Activated B cell treated with CpG ODN at 0.5 μM for 24 hours (primary cell): Measurements from ENCODE around the gene PIGN. TPM values are rescaled to one million over a fixed set of nuclear protein-coding genes. Genes with fewer than 3 reads are reported as not detected.

ENCODE experiments used
- ATAC-seq: fragments of 200-7000 bp; cut with Tn5 transposase; one replicate; pipeline ENCODE4 v1.10.0; 2021; ENCODE audit warnings: low read depth, mild to moderate bottlenecking, moderate library complexity
- CTCF ChIA-PET: fragments of 350-600 bp; sonication (Branson Sonifier 250); formaldehyde crosslinking; loops from one replicate; lab custom pipeline; 2021; ENCODE audit warnings: antibody characterized with exemption; lab: Charles Lee
- POLR2A ChIA-PET: fragments of 350-600 bp; sonication (Branson Sonifier 250); formaldehyde crosslinking; loops from one replicate; lab custom pipeline; 2021; ENCODE audit warnings: antibody characterized with exemption; lab: Charles Lee
- DNase-seq: peaks from one replicate; pipeline ENCODE4 v3.0.0; 2022
- H3K27ac Mint-ChIP-seq: one replicate; pipeline ENCODE4 v1.8.0; 2020; ENCODE audit warnings: mixed read lengths
- H3K27me3 Mint-ChIP-seq: one replicate; pipeline ENCODE4 v1.8.0; 2021; ENCODE audit warnings: mixed read lengths
- H3K36me3 Mint-ChIP-seq: one replicate; pipeline ENCODE4 v1.8.0; 2021; ENCODE audit warnings: low read depth, mixed read lengths
- H3K4me1 Mint-ChIP-seq: one replicate; pipeline ENCODE4 v1.8.0; 2021; ENCODE audit warnings: mixed read lengths
- H3K4me3 Mint-ChIP-seq: one replicate; pipeline ENCODE4 v1.8.0; 2020; ENCODE audit warnings: mild to moderate bottlenecking, mixed read lengths
- H3K9me3 Mint-ChIP-seq: one replicate; pipeline ENCODE4 v1.8.0; 2020; ENCODE audit warnings: mixed read lengths
- intact Hi-C: fragments of 100-400 bp; cut with micrococcal nuclease; formaldehyde crosslinking; loops from one replicate; pipeline ENCODE4 v1.15.1; 2024
- total RNA-seq: library from RNA; stranded (reverse); gene quantifications from 2 replicates; pipeline ENCODE4 v1.2.3, GENCODE V29; 2022
- TF ChIP-seq, protein P1 (sequence below): fragments of 200-600 bp; IDR thresholded peaks from one replicate; pipeline ENCODE4 v1.8.0; 2022; ENCODE audit warnings: antibody characterized with exemption, mild to moderate bottlenecking

Gene PIGN
- total RNA-seq, 1 donor from 2014 or later: 29.4 TPM

DNA sequence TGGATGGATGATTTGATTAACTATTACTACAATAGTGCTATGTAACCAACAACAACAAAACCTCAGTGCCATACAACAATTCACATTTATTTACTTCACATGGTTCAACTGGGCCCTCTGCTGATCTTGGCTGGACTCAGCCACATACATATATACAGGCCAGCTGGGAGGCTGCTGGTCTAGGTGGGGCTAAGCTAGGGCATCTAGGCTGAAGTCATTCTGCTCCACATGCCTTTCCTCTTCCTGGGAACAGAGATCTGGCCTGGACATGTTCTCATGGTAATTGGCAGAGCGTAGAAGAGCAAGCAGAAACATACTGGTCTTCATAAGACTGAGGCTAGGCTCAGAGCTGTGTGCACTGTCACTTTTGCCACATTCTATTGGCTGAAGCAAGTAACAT, 191.2 kb downstream of the PIGN start:
- Mint-ChIP-seq H3K4me1 (no peaks in the 10 kb centered on the region), H3K27ac (no peak overlapping the region), H3K4me3 (no peak overlapping the region), H3K9me3 (peaks cover 5% of the 10 kb centered on the region), H3K27me3 (peaks cover 5% of the 10 kb centered on the region), H3K36me3 (no peaks in the 10 kb centered on the region)
- no peak for DNase-seq
- POLR2A ChIA-PET: no interaction called here
- CTCF ChIA-PET: no interaction called here
- intact Hi-C loops: no loop called here
- ATAC-seq: no peak
- TF ChIP-seq, protein P1, sequence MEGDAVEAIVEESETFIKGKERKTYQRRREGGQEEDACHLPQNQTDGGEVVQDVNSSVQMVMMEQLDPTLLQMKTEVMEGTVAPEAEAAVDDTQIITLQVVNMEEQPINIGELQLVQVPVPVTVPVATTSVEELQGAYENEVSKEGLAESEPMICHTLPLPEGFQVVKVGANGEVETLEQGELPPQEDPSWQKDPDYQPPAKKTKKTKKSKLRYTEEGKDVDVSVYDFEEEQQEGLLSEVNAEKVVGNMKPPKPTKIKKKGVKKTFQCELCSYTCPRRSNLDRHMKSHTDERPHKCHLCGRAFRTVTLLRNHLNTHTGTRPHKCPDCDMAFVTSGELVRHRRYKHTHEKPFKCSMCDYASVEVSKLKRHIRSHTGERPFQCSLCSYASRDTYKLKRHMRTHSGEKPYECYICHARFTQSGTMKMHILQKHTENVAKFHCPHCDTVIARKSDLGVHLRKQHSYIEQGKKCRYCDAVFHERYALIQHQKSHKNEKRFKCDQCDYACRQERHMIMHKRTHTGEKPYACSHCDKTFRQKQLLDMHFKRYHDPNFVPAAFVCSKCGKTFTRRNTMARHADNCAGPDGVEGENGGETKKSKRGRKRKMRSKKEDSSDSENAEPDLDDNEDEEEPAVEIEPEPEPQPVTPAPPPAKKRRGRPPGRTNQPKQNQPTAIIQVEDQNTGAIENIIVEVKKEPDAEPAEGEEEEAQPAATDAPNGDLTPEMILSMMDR: no peak

DNA sequence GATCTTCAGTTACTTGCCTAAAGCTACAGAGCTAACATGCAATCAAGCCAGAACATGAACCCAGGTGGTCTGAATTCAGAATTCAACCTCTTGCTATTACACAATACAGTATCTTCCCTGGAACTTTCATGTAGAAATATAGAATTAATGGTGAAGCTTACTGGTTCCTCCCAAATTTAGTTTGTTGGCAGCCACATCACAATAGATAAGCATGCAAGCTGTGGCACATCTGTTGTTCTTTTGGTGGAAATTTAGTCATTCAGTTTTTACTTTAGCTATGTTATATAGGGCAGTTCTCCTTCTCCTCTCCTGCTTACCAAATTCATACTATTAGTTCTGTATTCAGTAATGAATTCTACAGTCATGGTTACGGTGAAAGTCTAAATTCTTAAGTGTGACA, 193.0 kb downstream of the PIGN start:
- Mint-ChIP-seq H3K4me1 (no peaks in the 10 kb centered on the region), H3K9me3 (no peaks in the 10 kb centered on the region), H3K36me3 (no peaks in the 10 kb centered on the region), H3K4me3 (no peak overlapping the region), H3K27ac (no peak overlapping the region), H3K27me3 (peaks cover 6% of the 10 kb centered on the region)
- ChIA-PET POLR2A (no interaction called here), CTCF (no interaction called here)
- ATAC-seq: no peak
- intact Hi-C loops: no loop called here
- DNase-seq: no peak
- TF ChIP-seq, protein P1: no peak

DNA sequence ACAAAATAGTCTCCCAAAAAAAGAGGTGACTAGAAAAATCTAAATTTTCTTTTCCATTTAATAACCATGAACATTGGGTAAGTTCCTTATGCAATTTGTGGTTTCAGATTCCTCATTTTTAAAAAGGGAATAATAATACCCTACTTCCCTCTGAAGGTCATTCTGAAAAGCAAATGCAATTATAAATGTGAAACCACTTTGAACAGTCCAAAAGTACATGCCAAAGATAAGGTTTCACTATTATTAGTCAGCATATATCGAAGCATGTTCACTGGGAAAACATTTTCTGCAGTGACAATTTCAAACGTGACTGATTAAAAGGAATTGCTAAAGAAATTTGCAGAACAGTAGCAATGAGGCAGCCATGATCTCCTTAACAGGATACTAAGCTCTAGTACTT, 193.9 kb downstream of the PIGN start:
- Mint-ChIP-seq H3K4me1 (no peaks in the 10 kb centered on the region), H3K4me3 (no peak overlapping the region), H3K9me3 (no peaks in the 10 kb centered on the region), H3K36me3 (no peaks in the 10 kb centered on the region), H3K27ac (no peak overlapping the region), H3K27me3 (peaks cover 11% of the 10 kb centered on the region)
- intact Hi-C loops: no loop called here
- ChIA-PET POLR2A (no interaction called here), CTCF (no interaction called here)
- no peak for ATAC-seq
- TF ChIP-seq, protein P1: no peak
- no peak for DNase-seq

DNA sequence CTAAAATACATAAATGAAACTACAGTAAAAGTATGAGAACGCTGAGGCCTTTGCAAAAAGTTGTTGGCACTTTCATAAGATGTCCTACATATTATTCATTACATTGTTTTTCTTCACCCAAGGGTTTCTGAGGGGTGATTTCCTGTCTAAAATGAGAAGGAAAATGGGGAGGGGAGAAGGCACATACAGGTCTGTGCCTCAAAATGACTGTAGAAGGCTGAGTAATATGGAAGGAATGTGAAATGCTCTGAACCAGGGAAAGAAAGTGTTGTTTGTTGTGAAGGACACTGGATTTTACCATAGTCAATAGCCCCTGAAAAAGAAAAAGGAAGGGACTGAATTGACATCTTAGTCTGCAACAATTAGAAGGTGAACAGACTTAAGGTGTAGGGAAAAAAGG, 194.6 kb downstream of the PIGN start:
- intact Hi-C loops: no loop called here
- Mint-ChIP-seq H3K4me1 (no peaks in the 10 kb centered on the region), H3K4me3 (no peak overlapping the region), H3K9me3 (no peaks in the 10 kb centered on the region), H3K27me3 (peaks cover 11% of the 10 kb centered on the region), H3K27ac (no peak overlapping the region), H3K36me3 (no peaks in the 10 kb centered on the region)
- TF ChIP-seq, protein P1: no peak
- DNase-seq (no peak), ATAC-seq (no peak)
- CTCF ChIA-PET: no interaction called here
- POLR2A ChIA-PET: no interaction called here

DNA sequence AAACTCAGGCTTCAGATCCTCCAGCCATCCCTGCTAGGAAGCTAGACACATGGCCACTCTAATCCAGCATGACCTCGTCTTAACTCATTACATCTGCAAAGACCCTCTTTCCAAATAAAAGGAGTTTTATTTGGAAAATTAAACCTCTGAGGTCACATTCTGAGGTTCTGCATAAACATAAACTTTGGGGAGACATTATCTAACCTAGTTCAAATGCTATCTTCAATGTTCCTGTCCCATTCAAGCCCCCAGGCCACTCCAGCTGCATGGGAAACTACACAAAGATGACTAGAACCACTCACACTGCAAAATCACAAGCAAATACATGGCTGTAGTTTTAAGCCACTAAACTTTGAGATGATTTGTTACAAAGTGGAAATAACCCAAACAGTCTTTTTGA, 195.0 kb downstream of the PIGN start:
- no peaks in the 10 kb centered on the region for H3K36me3 Mint-ChIP-seq
- intact Hi-C loops: no loop called here
- ATAC-seq: no peak
- POLR2A ChIA-PET: no interaction called here
- H3K27me3 Mint-ChIP-seq: peaks cover 15% of the 10 kb centered on the region
- H3K4me3 Mint-ChIP-seq: no peak overlapping the region
- H3K9me3 Mint-ChIP-seq: no peaks in the 10 kb centered on the region
- H3K27ac Mint-ChIP-seq: no peak overlapping the region
- DNase-seq: no peak
- CTCF ChIA-PET: no interaction called here
- TF ChIP-seq, protein P1: no peak
- H3K4me1 Mint-ChIP-seq: no peaks in the 10 kb centered on the region
